ENCODE data around the gene TRAF3IP1. TPM values are rescaled to one million over a fixed set of nuclear protein-coding genes. Genes with fewer than 3 reads are reported as not detected.

TRAF3IP1 gene
- total RNA-seq, 1 donor from 2014 or later: 19.3 TPM

- Mint-ChIP-seq H3K27ac (ENCODE audit: unreplicated experiment) (no peak overlapping the region), H3K36me3 (ENCODE audit: low read depth) (peaks cover 2% of the 10 kb centered on the region)
- TF ChIP-seq, protein P1, sequence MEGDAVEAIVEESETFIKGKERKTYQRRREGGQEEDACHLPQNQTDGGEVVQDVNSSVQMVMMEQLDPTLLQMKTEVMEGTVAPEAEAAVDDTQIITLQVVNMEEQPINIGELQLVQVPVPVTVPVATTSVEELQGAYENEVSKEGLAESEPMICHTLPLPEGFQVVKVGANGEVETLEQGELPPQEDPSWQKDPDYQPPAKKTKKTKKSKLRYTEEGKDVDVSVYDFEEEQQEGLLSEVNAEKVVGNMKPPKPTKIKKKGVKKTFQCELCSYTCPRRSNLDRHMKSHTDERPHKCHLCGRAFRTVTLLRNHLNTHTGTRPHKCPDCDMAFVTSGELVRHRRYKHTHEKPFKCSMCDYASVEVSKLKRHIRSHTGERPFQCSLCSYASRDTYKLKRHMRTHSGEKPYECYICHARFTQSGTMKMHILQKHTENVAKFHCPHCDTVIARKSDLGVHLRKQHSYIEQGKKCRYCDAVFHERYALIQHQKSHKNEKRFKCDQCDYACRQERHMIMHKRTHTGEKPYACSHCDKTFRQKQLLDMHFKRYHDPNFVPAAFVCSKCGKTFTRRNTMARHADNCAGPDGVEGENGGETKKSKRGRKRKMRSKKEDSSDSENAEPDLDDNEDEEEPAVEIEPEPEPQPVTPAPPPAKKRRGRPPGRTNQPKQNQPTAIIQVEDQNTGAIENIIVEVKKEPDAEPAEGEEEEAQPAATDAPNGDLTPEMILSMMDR (conservative IDR thresholded peaks at IDR 0.05): no peak
Observed at GRCh38 chr2:238344035-238344434, 23.7 kb downstream of the TRAF3IP1 start.

DNA sequence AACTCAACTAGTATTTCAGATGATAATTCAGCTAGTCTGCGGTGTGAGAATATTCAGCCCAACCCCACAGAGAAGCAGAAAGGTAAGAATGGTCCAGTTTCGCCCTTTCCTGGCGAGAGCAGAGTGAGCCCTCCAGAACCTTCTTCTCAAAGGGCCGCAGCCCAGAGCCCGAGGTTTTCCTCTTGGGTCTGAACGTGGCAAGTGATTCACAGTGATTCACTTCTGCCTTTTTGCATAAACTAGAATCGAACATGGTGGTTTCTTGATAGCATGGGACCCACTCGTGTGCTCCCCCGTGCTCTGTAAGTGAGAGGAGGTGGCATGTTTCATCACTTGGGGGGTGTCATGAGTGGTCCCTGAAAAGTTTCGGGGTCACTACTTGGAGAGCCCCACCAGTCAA, 24.2 kb downstream of the TRAF3IP1 start:
- no peaks in the 10 kb centered on the region for H3K9me3 Mint-ChIP-seq
- TF ChIP-seq, protein P1 (conservative IDR thresholded peaks at IDR 0.05): no peak
- no peak overlapping the region for H3K27ac Mint-ChIP-seq (ENCODE audit: unreplicated experiment)
- H3K27me3 Mint-ChIP-seq (ENCODE audit: low read depth): no peaks in the 10 kb centered on the region
- H3K4me1 Mint-ChIP-seq: no peaks in the 10 kb centered on the region
- peaks cover 6% of the 10 kb centered on the region for H3K36me3 Mint-ChIP-seq (ENCODE audit: low read depth)
- H3K4me3 Mint-ChIP-seq: no peak overlapping the region
- DNase-seq (ENCODE audit: low read depth, low spot score): no peak

More at GRCh38 chr2:238344035-238344434, 23.7 kb downstream of the TRAF3IP1 start:
- DNase-seq (ENCODE audit: low read depth, low spot score): no peak
- Mint-ChIP-seq H3K9me3 (no peaks in the 10 kb centered on the region), H3K4me1 (peaks cover under 1% of the 10 kb centered on the region), H3K27me3 (ENCODE audit: low read depth) (no peaks in the 10 kb centered on the region), H3K4me3 (no peak overlapping the region)

DNA sequence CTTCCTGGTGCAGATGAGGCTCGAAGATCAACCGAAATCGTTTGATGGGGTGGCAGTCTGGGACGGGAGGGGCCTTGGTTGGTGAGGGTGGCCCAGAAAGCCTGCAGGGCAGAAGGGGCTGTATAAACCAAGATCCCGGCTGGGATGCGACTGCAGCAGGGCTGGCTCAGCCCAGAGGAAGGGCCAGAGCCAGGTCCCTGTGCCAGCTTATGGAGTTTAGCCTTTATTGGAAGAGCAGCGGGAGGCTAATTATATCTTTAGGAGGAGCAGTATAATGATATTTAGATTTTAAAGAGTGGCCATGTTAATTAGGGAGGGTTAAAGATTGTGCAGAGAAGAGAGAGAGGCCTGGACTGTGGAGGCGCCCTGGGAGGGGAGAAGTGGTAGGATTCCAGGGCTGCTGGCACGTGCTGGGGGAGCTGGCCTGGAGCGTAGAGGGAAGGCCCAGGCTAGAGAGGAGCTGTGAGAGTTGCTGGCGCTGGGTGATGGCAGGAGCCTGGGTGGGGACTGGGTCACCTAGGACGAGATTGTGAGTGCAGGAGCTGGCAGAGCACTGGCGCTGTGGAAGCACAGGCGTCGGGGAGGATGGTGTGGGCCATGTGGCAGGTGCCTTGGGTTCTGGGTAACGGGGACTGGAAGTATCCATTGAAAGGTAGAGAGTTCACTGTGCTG, 25.1 kb downstream of the TRAF3IP1 start:
- Mint-ChIP-seq H3K9me3 (no peaks in the 10 kb centered on the region), H3K36me3 (ENCODE audit: low read depth) (peaks cover 6% of the 10 kb centered on the region), H3K4me1 (no peaks in the 10 kb centered on the region), H3K4me3 (no peak overlapping the region), H3K27ac (ENCODE audit: unreplicated experiment) (peak overlapping the region; percentile 67), H3K27me3 (ENCODE audit: low read depth) (no peaks in the 10 kb centered on the region)
- TF ChIP-seq, protein P1 (conservative IDR thresholded peaks at IDR 0.05): no peak
- no peak for DNase-seq (ENCODE audit: low read depth, low spot score)

DNA sequence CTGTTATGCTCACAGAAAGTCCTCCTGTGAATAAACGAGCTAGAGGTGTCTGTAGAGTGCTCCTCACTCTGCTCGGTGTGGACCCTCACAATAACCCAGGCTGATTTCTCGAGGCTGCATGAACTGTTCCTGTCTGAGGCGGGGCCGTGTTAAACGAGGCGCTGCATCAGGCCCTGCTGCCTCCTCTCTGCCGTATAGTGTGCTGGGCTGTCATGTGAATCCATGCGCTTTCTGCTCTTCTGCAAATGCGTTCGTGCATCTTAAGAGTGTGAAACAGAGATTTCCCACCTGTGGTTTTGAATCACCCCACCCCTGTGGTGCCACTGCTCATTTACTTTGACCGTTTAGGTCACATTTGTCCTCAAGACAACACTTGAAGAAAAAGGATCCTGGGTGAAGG, 26.2 kb downstream of the TRAF3IP1 start:
- H3K27ac Mint-ChIP-seq (ENCODE audit: unreplicated experiment): peak overlapping the region; percentile 73
- no peak for DNase-seq (ENCODE audit: low read depth, low spot score)
- H3K27me3 Mint-ChIP-seq (ENCODE audit: low read depth): no peaks in the 10 kb centered on the region
- H3K4me3 Mint-ChIP-seq: no peak overlapping the region
- TF ChIP-seq, protein P1 (conservative IDR thresholded peaks at IDR 0.05): no peak
- H3K9me3 Mint-ChIP-seq: no peaks in the 10 kb centered on the region
- H3K4me1 Mint-ChIP-seq: no peaks in the 10 kb centered on the region
- H3K36me3 Mint-ChIP-seq (ENCODE audit: low read depth): peaks cover 6% of the 10 kb centered on the region

- H3K4me3 Mint-ChIP-seq: no peak overlapping the region
- TF ChIP-seq, protein P1 (conservative IDR thresholded peaks at IDR 0.05): no peak
- H3K27ac Mint-ChIP-seq (ENCODE audit: unreplicated experiment): no peak overlapping the region
- H3K27me3 Mint-ChIP-seq (ENCODE audit: low read depth): no peaks in the 10 kb centered on the region
- H3K4me1 Mint-ChIP-seq: no peaks in the 10 kb centered on the region
- no peaks in the 10 kb centered on the region for H3K9me3 Mint-ChIP-seq
- H3K36me3 Mint-ChIP-seq (ENCODE audit: low read depth): peaks cover 6% of the 10 kb centered on the region
- no peak for DNase-seq (ENCODE audit: low read depth, low spot score)
Observed at GRCh38 chr2:238350150-238350897, 30.0 kb downstream of the TRAF3IP1 start.
